NB4 (cell line): Measurements from ENCODE around the gene REEP1.

Source experiments
- CTCF ChIP-seq: IDR thresholded peaks from one replicate; pipeline ENCODE4 v1.5.1; 2012; ENCODE audit warnings: low read depth, low read length
- POLR2A ChIP-seq: IDR thresholded peaks from 2 replicates; pipeline ENCODE4 v1.6.1; 2011; ENCODE audit warnings: mild to moderate bottlenecking; ENCODE audit not compliant: insufficient read length; ENCODE audit errors: extremely low read depth
- TF ChIP-seq, protein P1 (sequence below): IDR thresholded peaks from 2 replicates; pipeline ENCODE4 v1.6.1; 2011; ENCODE audit warnings: low read depth, low read length

GRCh38 chr2:86186431-86186830 is 151.0 kb downstream of the REEP1 start:
- TF ChIP-seq CTCF = no peak
- TF ChIP-seq, protein P1, sequence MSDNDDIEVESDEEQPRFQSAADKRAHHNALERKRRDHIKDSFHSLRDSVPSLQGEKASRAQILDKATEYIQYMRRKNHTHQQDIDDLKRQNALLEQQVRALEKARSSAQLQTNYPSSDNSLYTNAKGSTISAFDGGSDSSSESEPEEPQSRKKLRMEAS = no peak
- no peak for TF ChIP-seq POLR2A
